HCT116 (cell line): ENCODE results near the gene NRBP1.

Experiments
- CEBPB ChIP-seq: IDR thresholded peaks from 2 replicates; pipeline ENCODE4 v1.6.1; 2012; ENCODE audit warnings: low read depth
- CTCF ChIP-seq, 3 experiments: fragments of 200-600 bp in 1 of 3; sonication (generic) in 1 of 3; IDR thresholded peaks in 2 of 3; conservative IDR thresholded peaks in 1 of 3; 2 replicates each; pipeline ENCODE4 v1.5.1; 2012 to 2017; ENCODE audit warnings: low read depth in 2 of 3, low read length in 2 of 3, antibody characterized with exemption in 1 of 3, borderline replicate concordance in 1 of 3, control low read depth in 1 of 3, mild to moderate bottlenecking in 1 of 3, mixed read lengths in 1 of 3, mixed run types in 1 of 3, moderate library complexity in 1 of 3; ENCODE audit not compliant: insufficient read depth in 1 of 3
- POLR2A ChIP-seq: IDR thresholded peaks from 2 replicates; pipeline ENCODE4 v1.7.0; 2011; ENCODE audit warnings: borderline replicate concordance; ENCODE audit not compliant: insufficient read depth, insufficient read length; ENCODE audit errors: extremely low read depth
- POLR2AphosphoS5 ChIP-seq: IDR thresholded peaks from 2 replicates; pipeline ENCODE4 v1.6.1; 2011; ENCODE audit warnings: mild to moderate bottlenecking, low read depth, low read length, moderate library complexity
- RAD21 ChIP-seq: IDR thresholded peaks from 2 replicates; pipeline ENCODE4 v1.6.1; 2012; ENCODE audit warnings: low read depth, mild to moderate bottlenecking
- SIN3A ChIP-seq: IDR thresholded peaks from 2 replicates; pipeline ENCODE4 v1.6.1; 2012; ENCODE audit warnings: low read depth
- SP1 ChIP-seq: IDR thresholded peaks from 2 replicates; pipeline ENCODE4 v1.6.1; 2012; ENCODE audit warnings: low read depth
- TCF7L2 ChIP-seq: IDR thresholded peaks from 2 replicates; pipeline ENCODE4 v1.7.0; 2011; ENCODE audit warnings: borderline replicate concordance, inconsistent platforms; ENCODE audit not compliant: insufficient read depth, insufficient read length; ENCODE audit errors: extremely low read depth
- YY1 ChIP-seq: IDR thresholded peaks from 2 replicates; pipeline ENCODE4 v1.6.1; 2011; ENCODE audit warnings: low read length, low read depth, moderate library complexity, mild to moderate bottlenecking; ENCODE audit not compliant: insufficient replicate concordance; ENCODE audit errors: extremely low read depth
- ZBTB33 ChIP-seq: IDR thresholded peaks from 2 replicates; pipeline ENCODE4 v1.6.1; 2011; ENCODE audit warnings: mild to moderate bottlenecking, low read length, moderate library complexity; ENCODE audit not compliant: insufficient replicate concordance; ENCODE audit errors: extremely low read depth
- TF ChIP-seq, protein P1 (sequence below): IDR thresholded peaks from 2 replicates; pipeline ENCODE4 v1.6.1; 2012; ENCODE audit warnings: low read depth

DNA sequence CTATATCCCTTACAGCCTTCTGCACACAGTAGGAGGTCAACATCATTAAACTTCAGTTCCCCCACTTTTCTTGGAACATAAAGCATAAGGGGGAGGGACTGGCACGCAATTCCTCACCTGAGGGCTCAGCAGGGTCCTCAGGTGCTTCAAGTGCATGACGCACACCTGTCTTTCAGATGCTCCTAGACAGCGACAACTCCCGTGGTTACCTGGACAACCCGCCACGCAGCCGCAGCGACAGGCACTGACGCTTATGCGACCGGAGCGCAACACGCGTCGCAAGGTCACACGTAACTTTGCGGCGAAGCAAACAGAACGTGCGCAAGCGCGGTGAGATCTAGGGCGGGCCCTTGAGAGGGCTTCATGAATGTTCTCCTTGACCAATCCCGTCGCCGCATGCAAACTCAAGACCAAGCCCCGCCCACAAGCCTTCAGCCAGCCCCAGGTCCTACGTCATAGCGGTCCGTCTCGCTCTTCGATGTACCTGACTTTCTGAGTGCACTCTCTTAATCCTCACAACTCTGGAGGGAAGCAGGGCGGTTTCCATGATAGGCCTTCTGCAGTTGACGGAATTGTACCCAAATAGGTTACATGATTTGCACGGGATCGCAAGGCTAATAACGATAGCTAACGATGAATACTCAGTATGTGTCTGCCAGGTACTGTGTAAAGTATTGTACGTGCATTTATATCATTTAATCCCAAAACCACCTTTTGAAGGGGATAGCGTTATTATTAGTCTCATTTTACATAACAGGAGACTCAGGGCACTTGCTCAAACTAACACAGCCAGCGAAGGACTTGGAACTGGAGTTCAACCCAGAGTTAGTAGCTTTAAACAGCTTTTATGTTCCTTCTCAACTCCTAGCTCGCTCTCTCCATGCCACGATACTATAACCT, 61.3 kb downstream of the NRBP1 start, which contains the start of gene IFT172:
- TF ChIP-seq CTCF (IDR thresholded peaks at IDR 0.05 in 2 of 3, conservative IDR thresholded peaks at IDR 0.05 in 1 of 3; ENCODE audit: borderline replicate concordance in 1 of 3, insufficient read depth in 1 of 3, low read depth in 2 of 3, low read length in 2 of 3) (no peak), POLR2A (peak; percentile 86), TCF7L2 (peak; percentile 87), POLR2AphosphoS5 (peak; percentile 95), ZBTB33 (no peak), SIN3A (peak; percentile 81), SP1 (peak; percentile 63; the same call in 1 of the 2 replicates), CEBPB (no peak), RAD21 (no peak), YY1 (peak; percentile 21)
- TF ChIP-seq, protein P1, sequence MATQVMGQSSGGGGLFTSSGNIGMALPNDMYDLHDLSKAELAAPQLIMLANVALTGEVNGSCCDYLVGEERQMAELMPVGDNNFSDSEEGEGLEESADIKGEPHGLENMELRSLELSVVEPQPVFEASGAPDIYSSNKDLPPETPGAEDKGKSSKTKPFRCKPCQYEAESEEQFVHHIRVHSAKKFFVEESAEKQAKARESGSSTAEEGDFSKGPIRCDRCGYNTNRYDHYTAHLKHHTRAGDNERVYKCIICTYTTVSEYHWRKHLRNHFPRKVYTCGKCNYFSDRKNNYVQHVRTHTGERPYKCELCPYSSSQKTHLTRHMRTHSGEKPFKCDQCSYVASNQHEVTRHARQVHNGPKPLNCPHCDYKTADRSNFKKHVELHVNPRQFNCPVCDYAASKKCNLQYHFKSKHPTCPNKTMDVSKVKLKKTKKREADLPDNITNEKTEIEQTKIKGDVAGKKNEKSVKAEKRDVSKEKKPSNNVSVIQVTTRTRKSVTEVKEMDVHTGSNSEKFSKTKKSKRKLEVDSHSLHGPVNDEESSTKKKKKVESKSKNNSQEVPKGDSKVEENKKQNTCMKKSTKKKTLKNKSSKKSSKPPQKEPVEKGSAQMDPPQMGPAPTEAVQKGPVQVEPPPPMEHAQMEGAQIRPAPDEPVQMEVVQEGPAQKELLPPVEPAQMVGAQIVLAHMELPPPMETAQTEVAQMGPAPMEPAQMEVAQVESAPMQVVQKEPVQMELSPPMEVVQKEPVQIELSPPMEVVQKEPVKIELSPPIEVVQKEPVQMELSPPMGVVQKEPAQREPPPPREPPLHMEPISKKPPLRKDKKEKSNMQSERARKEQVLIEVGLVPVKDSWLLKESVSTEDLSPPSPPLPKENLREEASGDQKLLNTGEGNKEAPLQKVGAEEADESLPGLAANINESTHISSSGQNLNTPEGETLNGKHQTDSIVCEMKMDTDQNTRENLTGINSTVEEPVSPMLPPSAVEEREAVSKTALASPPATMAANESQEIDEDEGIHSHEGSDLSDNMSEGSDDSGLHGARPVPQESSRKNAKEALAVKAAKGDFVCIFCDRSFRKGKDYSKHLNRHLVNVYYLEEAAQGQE = no peak
